Parathyroid adenoma (tissue), 2 donors: ENCODE measurements around the gene NPAS1.

Experiments
- H2AFZ ChIP-seq: fragments of 300-600 bp; sonication (generic); one replicate; pipeline ENCODE4 v1.7.0; 2017; ENCODE audit warnings: antibody characterized with exemption, mild to moderate bottlenecking
- H3K27ac ChIP-seq: fragments of 300-600 bp; sonication (generic); one replicate; pipeline ENCODE4 v1.7.0; 2017
- H3K27me3 ChIP-seq: fragments of 300-600 bp; sonication (generic); one replicate; pipeline ENCODE4 v1.7.0; 2017; ENCODE audit warnings: low read length; ENCODE audit not compliant: control insufficient read depth, insufficient read depth
- H3K36me3 ChIP-seq: fragments of 300-600 bp; sonication (generic); one replicate; pipeline ENCODE4 v1.7.0; 2017; ENCODE audit warnings: low read length; ENCODE audit not compliant: control insufficient read depth, insufficient read depth
- H3K4me1 ChIP-seq: fragments of 300-600 bp; sonication (generic); one replicate; pipeline ENCODE4 v1.7.0; 2017; ENCODE audit warnings: control low read depth
- H3K4me2 ChIP-seq: fragments of 300-600 bp; sonication (generic); one replicate; pipeline ENCODE4 v1.7.0; 2017; ENCODE audit warnings: low read length
- H3K4me3 ChIP-seq: fragments of 300-600 bp; sonication (generic); one replicate; pipeline ENCODE4 v1.7.0; 2017; ENCODE audit warnings: low read depth, low read length
- H3K79me2 ChIP-seq: fragments of 300-600 bp; sonication (generic); one replicate; pipeline ENCODE4 v1.7.0; 2017; ENCODE audit warnings: control low read depth
- H3K9ac ChIP-seq: fragments of 300-600 bp; sonication (generic); one replicate; pipeline ENCODE4 v1.7.0; 2017; ENCODE audit warnings: mild to moderate bottlenecking
- H3K9me3 ChIP-seq: fragments of 300-600 bp; sonication (generic); one replicate; pipeline ENCODE4 v1.7.0; 2017; ENCODE audit warnings: low read length; ENCODE audit not compliant: control insufficient read depth
- CTCF ChIP-seq: fragments of 300-600 bp; sonication (generic); IDR thresholded peaks from one replicate; pipeline ENCODE4 v1.7.0; 2017; ENCODE audit warnings: antibody characterized with exemption, mild to moderate bottlenecking
- donor health status: primary hyperparathyroidism.

Gene NPAS1

GRCh38 chr19:47094557-47095475 is 75.2 kb downstream of the NPAS1 start:
- H2AFZ ChIP-seq: no peak overlapping the region
- no peak for TF ChIP-seq CTCF
- no peaks in the 10 kb centered on the region for H3K36me3 ChIP-seq
- H3K79me2 ChIP-seq: peaks cover 10% of the 10 kb centered on the region
- peaks cover 51% of the 10 kb centered on the region for H3K4me1 ChIP-seq
- H3K27ac ChIP-seq: peak overlapping the region; percentile 86
- no peak overlapping the region for H3K4me3 ChIP-seq
- H3K9me3 ChIP-seq: no peaks in the 10 kb centered on the region
- no peak overlapping the region for H3K9ac ChIP-seq
- H3K4me2 ChIP-seq: peak overlapping the region; percentile 53
- H3K27me3 ChIP-seq: no peaks in the 10 kb centered on the region
